Measurements from ENCODE around the gene PNMA3.

DNA sequence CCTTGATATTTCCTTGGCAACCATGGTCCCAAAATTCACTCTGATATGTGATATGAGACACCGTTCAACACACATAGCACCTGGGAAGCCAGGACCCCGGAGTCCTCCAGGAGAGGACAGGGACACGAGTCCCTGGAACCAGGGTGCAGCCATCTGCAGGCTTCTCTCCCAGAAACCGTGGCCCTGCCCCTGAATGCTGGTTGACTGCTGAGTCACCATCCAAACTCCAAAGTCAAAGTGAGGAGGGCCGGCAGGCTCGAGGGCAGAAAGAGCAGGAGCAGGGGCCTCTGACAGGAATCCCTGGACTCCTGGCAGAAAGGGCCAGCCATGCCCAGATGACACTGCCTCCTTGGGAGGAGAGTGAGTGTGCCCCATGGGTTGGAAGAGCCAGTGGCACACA, 9.1 kb downstream of the PNMA3 start:
- TF ChIP-seq, protein P1, sequence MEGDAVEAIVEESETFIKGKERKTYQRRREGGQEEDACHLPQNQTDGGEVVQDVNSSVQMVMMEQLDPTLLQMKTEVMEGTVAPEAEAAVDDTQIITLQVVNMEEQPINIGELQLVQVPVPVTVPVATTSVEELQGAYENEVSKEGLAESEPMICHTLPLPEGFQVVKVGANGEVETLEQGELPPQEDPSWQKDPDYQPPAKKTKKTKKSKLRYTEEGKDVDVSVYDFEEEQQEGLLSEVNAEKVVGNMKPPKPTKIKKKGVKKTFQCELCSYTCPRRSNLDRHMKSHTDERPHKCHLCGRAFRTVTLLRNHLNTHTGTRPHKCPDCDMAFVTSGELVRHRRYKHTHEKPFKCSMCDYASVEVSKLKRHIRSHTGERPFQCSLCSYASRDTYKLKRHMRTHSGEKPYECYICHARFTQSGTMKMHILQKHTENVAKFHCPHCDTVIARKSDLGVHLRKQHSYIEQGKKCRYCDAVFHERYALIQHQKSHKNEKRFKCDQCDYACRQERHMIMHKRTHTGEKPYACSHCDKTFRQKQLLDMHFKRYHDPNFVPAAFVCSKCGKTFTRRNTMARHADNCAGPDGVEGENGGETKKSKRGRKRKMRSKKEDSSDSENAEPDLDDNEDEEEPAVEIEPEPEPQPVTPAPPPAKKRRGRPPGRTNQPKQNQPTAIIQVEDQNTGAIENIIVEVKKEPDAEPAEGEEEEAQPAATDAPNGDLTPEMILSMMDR (IDR thresholded peaks at IDR 0.05) = no peak
- TF ChIP-seq SIN3A (IDR thresholded peaks at IDR 0.05; ENCODE audit: borderline replicate concordance, insufficient read depth, low read depth, low read length) = no peak
- TF ChIP-seq, protein P2, sequence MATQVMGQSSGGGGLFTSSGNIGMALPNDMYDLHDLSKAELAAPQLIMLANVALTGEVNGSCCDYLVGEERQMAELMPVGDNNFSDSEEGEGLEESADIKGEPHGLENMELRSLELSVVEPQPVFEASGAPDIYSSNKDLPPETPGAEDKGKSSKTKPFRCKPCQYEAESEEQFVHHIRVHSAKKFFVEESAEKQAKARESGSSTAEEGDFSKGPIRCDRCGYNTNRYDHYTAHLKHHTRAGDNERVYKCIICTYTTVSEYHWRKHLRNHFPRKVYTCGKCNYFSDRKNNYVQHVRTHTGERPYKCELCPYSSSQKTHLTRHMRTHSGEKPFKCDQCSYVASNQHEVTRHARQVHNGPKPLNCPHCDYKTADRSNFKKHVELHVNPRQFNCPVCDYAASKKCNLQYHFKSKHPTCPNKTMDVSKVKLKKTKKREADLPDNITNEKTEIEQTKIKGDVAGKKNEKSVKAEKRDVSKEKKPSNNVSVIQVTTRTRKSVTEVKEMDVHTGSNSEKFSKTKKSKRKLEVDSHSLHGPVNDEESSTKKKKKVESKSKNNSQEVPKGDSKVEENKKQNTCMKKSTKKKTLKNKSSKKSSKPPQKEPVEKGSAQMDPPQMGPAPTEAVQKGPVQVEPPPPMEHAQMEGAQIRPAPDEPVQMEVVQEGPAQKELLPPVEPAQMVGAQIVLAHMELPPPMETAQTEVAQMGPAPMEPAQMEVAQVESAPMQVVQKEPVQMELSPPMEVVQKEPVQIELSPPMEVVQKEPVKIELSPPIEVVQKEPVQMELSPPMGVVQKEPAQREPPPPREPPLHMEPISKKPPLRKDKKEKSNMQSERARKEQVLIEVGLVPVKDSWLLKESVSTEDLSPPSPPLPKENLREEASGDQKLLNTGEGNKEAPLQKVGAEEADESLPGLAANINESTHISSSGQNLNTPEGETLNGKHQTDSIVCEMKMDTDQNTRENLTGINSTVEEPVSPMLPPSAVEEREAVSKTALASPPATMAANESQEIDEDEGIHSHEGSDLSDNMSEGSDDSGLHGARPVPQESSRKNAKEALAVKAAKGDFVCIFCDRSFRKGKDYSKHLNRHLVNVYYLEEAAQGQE (IDR thresholded peaks at IDR 0.05; ENCODE audit: insufficient read depth in 1 of 2, low read depth in 2 of 2, low read length in 1 of 2) = no peak

Data from Panc1 (cell line).